Heart left ventricle (tissue), 13 donors: Measurements from ENCODE around the gene EPG5.

ENCODE experiments used
- CTCF ChIP-seq, 12 donors: fragments of 200-600 bp; sonication (generic) in 4 of 12; IDR thresholded peaks; one replicate each; pipeline versions ENCODE4 v1.5.0 to v1.8.0; 2018 to 2022; ENCODE audit warnings: antibody characterized with exemption in 12 of 12, mild to moderate bottlenecking in 5 of 12
- POLR2A ChIP-seq, 2 donors: fragments of 450-650 bp; IDR thresholded peaks; one replicate each; pipeline ENCODE4 v1.6.1; 2017; ENCODE audit warnings: antibody characterized with exemption in 2 of 2, mild to moderate bottlenecking in 2 of 2, moderate library complexity in 2 of 2
- donor health status: ischemic (EF 13 %, LVEDD 7.1; RV severe dilation, severe dysfunction).
- donor health status: DM: no; HTN: yes; CAD: no.
- donor health status: DM: no; HTN: no; CAD: no.
- donor health status: ischemic (EF 25% LVEDD 6.9; RV normal size, moderate dysfunction).
- donor health status: ischemic (EF 25% LVEDD 5.7; RV mildly dilated, moderate dysfunction).
- donor health status: ischemic (EF 35%, LVEDD 5.7; RV mildly dilated, moderate dysfunction).
- donor health status: nonischemic (EF 11% LVEDD 7.7; RV severe dilation, severe dysfunction).
- donor health status: DM: yes; HTN: yes; CAD: no.
- donor health status: PGD.
- donor health status: ischemic (EF 29% LVEDD 5.4; RV normal size, mild dysfunction).
- donor health status: nonischemic (EF 23%, LVEDD 6.1; RV moderate dilation, normal function).

GRCh38 chr18:45880876-45881558 lies 86.1 kb downstream of the EPG5 start:
- TF ChIP-seq CTCF (IDR thresholded peaks at IDR 0.05), result no peak
- TF ChIP-seq POLR2A (IDR thresholded peaks at IDR 0.05), result no peak
